ENCODE measurements around the gene CDK16. TPM values are rescaled to one million over a fixed set of nuclear protein-coding genes. Genes with fewer than 3 reads are reported as not detected.
"Not testable (repeated sequence)": the region's sequence is repeated elsewhere in the genome, so short reads cannot be mapped to it uniquely, and the experiment has no call there.

CDK16 gene
- total RNA-seq, 1 donor from 2014 or later = 49.0 TPM

- TF ChIP-seq CTCF (IDR thresholded peaks at IDR 0.05) = no peak
- Mint-ChIP-seq H3K27me3 (no peaks in the 10 kb centered on the region), H3K9me3 (no peaks in the 10 kb centered on the region), H3K4me1 (no peaks in the 10 kb centered on the region), H3K27ac (no peak overlapping the region), H3K36me3 (ENCODE audit: low read depth) (peaks cover 46% of the 10 kb centered on the region), H3K4me3 (no peak overlapping the region)
- intact Hi-C loops (cut with micrococcal nuclease) = no loop called here
- ATAC-seq (ENCODE audit: low read depth) = no peak
- ChIA-PET POLR2A (interaction anchor here (0.7 kb wide), 1 partner anchor 926 kb away, joined by 5 read pairs; no protein-coding TSS in a partner anchor), CTCF (no interaction called here)
- no peak for DNase-seq
Measured at GRCh38 chrX:47247206-47247998, 28.9 kb downstream of the CDK16 start.

- intact Hi-C loops (cut with micrococcal nuclease) = no loop called here
- H3K4me3 Mint-ChIP-seq = no peak overlapping the region
- ChIA-PET POLR2A (interaction anchor here (0.7 kb wide), 1 partner anchor 926 kb away, joined by 5 read pairs; no protein-coding TSS in a partner anchor), CTCF (no interaction called here)
- H3K27me3 Mint-ChIP-seq = no peaks in the 10 kb centered on the region
- no peak for ATAC-seq (ENCODE audit: low read depth)
- H3K4me1 Mint-ChIP-seq = no peaks in the 10 kb centered on the region
- TF ChIP-seq CTCF (IDR thresholded peaks at IDR 0.05) = no peak
- H3K9me3 Mint-ChIP-seq = no peaks in the 10 kb centered on the region
- peaks cover 42% of the 10 kb centered on the region for H3K36me3 Mint-ChIP-seq (ENCODE audit: low read depth)
- DNase-seq = no peak
- no peak overlapping the region for H3K27ac Mint-ChIP-seq
Measured at GRCh38 chrX:47247999-47248320, 29.5 kb downstream of the CDK16 start.

GRCh38 chrX:47248576-47248975 is 30.1 kb downstream of the CDK16 start:
- ATAC-seq (ENCODE audit: low read depth) (no peak), DNase-seq (no peak)
- Mint-ChIP-seq H3K9me3 (no peaks in the 10 kb centered on the region), H3K4me3 (no peak overlapping the region), H3K27ac (no peak overlapping the region), H3K36me3 (ENCODE audit: low read depth) (peaks cover 40% of the 10 kb centered on the region), H3K4me1 (no peaks in the 10 kb centered on the region), H3K27me3 (no peaks in the 10 kb centered on the region)
- ChIA-PET POLR2A (no interaction called here), CTCF (no interaction called here)
- intact Hi-C loops (cut with micrococcal nuclease) = no loop called here
- no peak for TF ChIP-seq CTCF (IDR thresholded peaks at IDR 0.05)

- Mint-ChIP-seq H3K36me3 (ENCODE audit: low read depth) (peaks cover 27% of the 10 kb centered on the region), H3K27ac (no peak overlapping the region), H3K9me3 (peaks cover 4% of the 10 kb centered on the region), H3K27me3 (no peaks in the 10 kb centered on the region), H3K4me3 (no peak overlapping the region), H3K4me1 (no peaks in the 10 kb centered on the region)
- intact Hi-C loops (cut with micrococcal nuclease) = no loop called here
- DNase-seq (no peak), ATAC-seq (ENCODE audit: low read depth) (no peak)
- ChIA-PET POLR2A (interaction anchor here (0.6 kb wide), 1 partner anchor 379 kb away, joined by 7 read pairs; no protein-coding TSS in a partner anchor), CTCF (no interaction called here)
- TF ChIP-seq CTCF (IDR thresholded peaks at IDR 0.05) = no peak
Measured at GRCh38 chrX:47250017-47250347, 31.5 kb downstream of the CDK16 start.

GRCh38 chrX:47257620-47258019 is 39.1 kb downstream of the CDK16 start:
- H3K9me3 Mint-ChIP-seq; H3K4me1 Mint-ChIP-seq; H3K4me3 Mint-ChIP-seq; H3K27me3 Mint-ChIP-seq; ATAC-seq (ENCODE audit: low read depth); DNase-seq; POLR2A ChIA-PET; H3K27ac Mint-ChIP-seq; H3K36me3 Mint-ChIP-seq (ENCODE audit: low read depth); CTCF ChIA-PET; intact Hi-C loops (cut with micrococcal nuclease): not testable (repeated sequence)

All from activated B cell treated with CpG ODN at 0.5 μM for 24 hours (primary cell).